COR-L47 (cell line): ENCODE data around the gene TRABD2B.
A peak's percentile ranks its signal among the peaks of the same experiment; 100 is the strongest.

Experiments
- DNase-seq: peaks from one replicate; lab custom pipeline; 2025; lab: John Stamatoyannopoulos, UW

TRABD2B gene

GRCh38 chr1:47796626-47797025 lies 200.6 kb downstream of the TRABD2B start:
- DNase-seq = no peak

GRCh38 chr1:47795102-47795501 lies 202.1 kb downstream of the TRABD2B start:
- no peak for DNase-seq

GRCh38 chr1:47794530-47794929 lies 202.7 kb downstream of the TRABD2B start:
- DNase-seq = no peak

- no peak for DNase-seq
These were observed 203.1 kb downstream of the TRABD2B start for GRCh38 chr1:47794081-47794480.

GRCh38 chr1:47793563-47793962 lies 203.6 kb downstream of the TRABD2B start:
- no peak for DNase-seq

GRCh38 chr1:47792779-47793178 lies 204.4 kb downstream of the TRABD2B start:
- DNase-seq = no peak

- DNase-seq = no peak
These were observed 205.1 kb downstream of the TRABD2B start for GRCh38 chr1:47791879-47792608.

- no peak for DNase-seq
These were observed 208.4 kb downstream of the TRABD2B start for GRCh38 chr1:47788761-47789160.

GRCh38 chr1:47787560-47787959 lies 209.6 kb downstream of the TRABD2B start:
- DNase-seq = no peak

GRCh38 chr1:47786316-47786715 lies 210.9 kb downstream of the TRABD2B start:
- no peak for DNase-seq

- DNase-seq = no peak
These were observed 211.5 kb downstream of the TRABD2B start for GRCh38 chr1:47785561-47786271.

GRCh38 chr1:47785118-47785517 lies 212.1 kb downstream of the TRABD2B start:
- DNase-seq = no peak

- no peak for DNase-seq
These were observed 212.7 kb downstream of the TRABD2B start for GRCh38 chr1:47784497-47784822.

GRCh38 chr1:47783638-47784496 lies 213.3 kb downstream of the TRABD2B start:
- no peak for DNase-seq

GRCh38 chr1:47782414-47783166 lies 214.6 kb downstream of the TRABD2B start:
- DNase-seq = no peak

- no peak for DNase-seq
These were observed 215.8 kb downstream of the TRABD2B start for GRCh38 chr1:47781171-47781959.

- DNase-seq = no peak
These were observed 216.7 kb downstream of the TRABD2B start for GRCh38 chr1:47780469-47780995.

GRCh38 chr1:47779613-47780012 lies 217.6 kb downstream of the TRABD2B start:
- DNase-seq = no peak

- no peak for DNase-seq
These were observed 218.9 kb downstream of the TRABD2B start for GRCh38 chr1:47778280-47778679.

- no peak for DNase-seq
These were observed 219.9 kb downstream of the TRABD2B start for GRCh38 chr1:47777322-47777721.

GRCh38 chr1:47776667-47777131 lies 220.5 kb downstream of the TRABD2B start:
- peak; percentile 60 for DNase-seq
